IMR-90 (cell line): ENCODE measurements around the gene PRRX1. TPM values are rescaled to one million over a fixed set of nuclear protein-coding genes. Genes with fewer than 3 reads are reported as not detected.

Experiments
- ATAC-seq: fragments of 200-7000 bp; cut with Tn5 transposase; 2 replicates; pipeline ENCODE4 v1.9.1; 2020; ENCODE audit warnings: low read depth, mild to moderate bottlenecking, moderate library complexity
- BruUV-seq: library from RNA; stranded (reverse); fragments of 400-500 nt; replicated peaks from 2 replicates; lab custom pipeline; 2021; lab: Mats Ljungman, UMichigan
- CTCF ChIA-PET: fragments of 300-600 bp; formaldehyde crosslinking; extraction: SDS; loops from one replicate; lab custom pipeline; 2021; ENCODE audit warnings: antibody characterized with exemption; lab: Yijun Ruan, JAX
- POLR2A ChIA-PET: fragments of 300-600 bp; sonication (Branson Sonifier 250); formaldehyde crosslinking; loops from one replicate; lab custom pipeline; 2022; ENCODE audit warnings: antibody characterized with exemption; ENCODE audit not compliant: unreplicated experiment; lab: Charles Lee
- DNase-seq: peaks from one replicate; pipeline ENCODE4 v3.0.0; 2013
- H2AFZ ChIP-seq: replicated peaks from 2 replicates; pipeline ENCODE3; 2013; ENCODE audit warnings: low read length, mild to moderate bottlenecking; ENCODE audit not compliant: poor library complexity
- H2AK5ac ChIP-seq: 2 replicates; pipeline ENCODE4 v1.6.1; 2013; ENCODE audit warnings: low read depth, low read length, inconsistent platforms
- H2AK9ac ChIP-seq: replicated peaks from 2 replicates; pipeline ENCODE3; 2013; ENCODE audit warnings: mild to moderate bottlenecking, low read depth, low read length, moderate library complexity; ENCODE audit not compliant: poor library complexity
- H2BK120ac ChIP-seq: 2 replicates; pipeline ENCODE4 v1.6.1; 2013; ENCODE audit warnings: low read depth, low read length, inconsistent platforms
- H2BK15ac ChIP-seq: 3 replicates; pipeline ENCODE4 v1.6.1; 2013; ENCODE audit warnings: low read depth, low read length, inconsistent platforms
- H2BK20ac ChIP-seq: 2 replicates; pipeline ENCODE4 v1.6.1; 2013; ENCODE audit warnings: low read depth, mild to moderate bottlenecking, inconsistent platforms, low read length, moderate library complexity
- H2BK5ac ChIP-seq: 2 replicates; pipeline ENCODE4 v1.6.1; 2013; ENCODE audit warnings: mild to moderate bottlenecking, low read depth, low read length, inconsistent platforms; ENCODE audit not compliant: poor library complexity, severe bottlenecking
- H3K14ac ChIP-seq: replicated peaks from 2 replicates; pipeline ENCODE4 v1.6.1; 2013; ENCODE audit warnings: low read depth, low read length, inconsistent platforms
- H3K18ac ChIP-seq: 2 replicates; pipeline ENCODE4 v1.6.1; 2013; ENCODE audit warnings: low read depth, low read length, control low read depth
- H3K23ac ChIP-seq: 2 replicates; pipeline ENCODE4 v1.6.1; 2013; ENCODE audit warnings: low read depth, low read length, inconsistent platforms
- H3K27ac ChIP-seq: 2 replicates; pipeline ENCODE4 v1.5.1; 2013; ENCODE audit warnings: mild to moderate bottlenecking, control low read depth, low read length; ENCODE audit not compliant: insufficient read depth
- H3K27me3 ChIP-seq: 2 replicates; pipeline ENCODE4 v1.6.1; 2013; ENCODE audit warnings: low read length; ENCODE audit not compliant: control insufficient read depth, insufficient read depth
- H3K36me3 ChIP-seq: 2 replicates; pipeline ENCODE4 v1.6.1; 2013; ENCODE audit warnings: low read length, mixed read lengths; ENCODE audit not compliant: control insufficient read depth, insufficient read depth
- H3K4ac ChIP-seq: 2 replicates; pipeline ENCODE4 v1.6.1; 2013; ENCODE audit warnings: low read depth, low read length, inconsistent platforms
- H3K4me1 ChIP-seq: 2 replicates; pipeline ENCODE4 v1.6.1; 2013; ENCODE audit warnings: low read length, mixed read lengths; ENCODE audit not compliant: control insufficient read depth, insufficient read depth
- H3K4me2 ChIP-seq: 2 replicates; pipeline ENCODE4 v1.6.1; 2013; ENCODE audit warnings: low read depth, mild to moderate bottlenecking, control low read depth, low read length, moderate library complexity
- H3K4me3 ChIP-seq: 2 replicates; pipeline ENCODE4 v1.5.1; 2013; ENCODE audit warnings: low read depth, mild to moderate bottlenecking, control low read depth, low read length, moderate library complexity; ENCODE audit not compliant: insufficient read depth
- H3K56ac ChIP-seq: 2 replicates; pipeline ENCODE4 v1.6.1; 2013; ENCODE audit warnings: low read length, inconsistent platforms; ENCODE audit not compliant: insufficient read depth; ENCODE audit errors: extremely low read depth
- H3K79me1 ChIP-seq, 2 experiments: 2 replicates each; pipeline ENCODE4 v1.6.1; 2013; ENCODE audit warnings: low read length in 2 of 2, inconsistent platforms in 1 of 2, low read depth in 1 of 2
- H3K9ac ChIP-seq: 2 replicates; pipeline ENCODE4 v1.6.1; 2013; ENCODE audit warnings: low read depth, low read length, control low read depth
- H3K9me1 ChIP-seq: 2 replicates; pipeline ENCODE4 v1.6.1; 2013; ENCODE audit warnings: low read length, inconsistent platforms; ENCODE audit not compliant: insufficient read depth
- H3K9me3 ChIP-seq: 2 replicates; pipeline ENCODE4 v1.6.1; 2013; ENCODE audit warnings: low read length; ENCODE audit not compliant: control insufficient read depth, insufficient read depth
- H4K20me1 ChIP-seq: 2 replicates; pipeline ENCODE4 v1.6.1; 2013; ENCODE audit warnings: low read length, inconsistent platforms; ENCODE audit not compliant: insufficient read depth
- H4K5ac ChIP-seq: 2 replicates; pipeline ENCODE4 v1.6.1; 2013; ENCODE audit warnings: mild to moderate bottlenecking, low read depth, low read length, control low read depth
- H4K8ac ChIP-seq, 2 experiments: 2 replicates each; pipeline ENCODE4 v1.6.1; 2013; ENCODE audit warnings: low read depth in 2 of 2, low read length in 2 of 2, control low read depth in 1 of 2, inconsistent platforms in 1 of 2
- H4K91ac ChIP-seq: 2 replicates; pipeline ENCODE4 v1.6.1; 2013; ENCODE audit warnings: low read depth, low read length, inconsistent platforms; ENCODE audit not compliant: insufficient read depth
- BHLHE40 ChIP-seq: fragments of 150-350 bp; IDR thresholded peaks from 2 replicates; pipeline ENCODE4 v1.6.1; 2016; ENCODE audit warnings: mild to moderate bottlenecking, low read depth, low read length
- CEBPB ChIP-seq: IDR thresholded peaks from 2 replicates; pipeline ENCODE4 v1.6.1; 2012; ENCODE audit warnings: low read depth, low read length, improper control_type of control experiment
- CHD1 ChIP-seq: IDR thresholded peaks from 2 replicates; pipeline ENCODE4 v1.6.1; 2012; ENCODE audit warnings: low read depth, low read length, improper control_type of control experiment
- ELK1 ChIP-seq: fragments of 150-350 bp; IDR thresholded peaks from 2 replicates; pipeline ENCODE4 v1.6.1; 2016; ENCODE audit warnings: low read depth, mild to moderate bottlenecking, low read length, moderate library complexity, borderline replicate concordance
- FOS ChIP-seq: fragments of 150-350 bp; IDR thresholded peaks from 2 replicates; pipeline ENCODE4 v1.6.1; 2016; ENCODE audit warnings: low read depth, low read length
- MAFK ChIP-seq: IDR thresholded peaks from 2 replicates; pipeline ENCODE4 v1.6.1; 2012; ENCODE audit warnings: low read depth, low read length, improper control_type of control experiment
- MAZ ChIP-seq: IDR thresholded peaks from 2 replicates; pipeline ENCODE4 v1.6.1; 2012; ENCODE audit warnings: low read depth, mild to moderate bottlenecking, low read length, improper control_type of control experiment, moderate library complexity, borderline replicate concordance
- MXI1 ChIP-seq: IDR thresholded peaks from 2 replicates; pipeline ENCODE4 v1.6.1; 2012; ENCODE audit warnings: low read depth, mild to moderate bottlenecking, low read length, moderate library complexity, borderline replicate concordance
- NFE2L2 ChIP-seq: fragments of 150-350 bp; IDR thresholded peaks from 2 replicates; pipeline ENCODE4 v1.6.1; 2016; ENCODE audit warnings: low read depth, mild to moderate bottlenecking, low read length
- POLR2A ChIP-seq: IDR thresholded peaks from 2 replicates; pipeline ENCODE4 v1.6.1; 2012; ENCODE audit warnings: mild to moderate bottlenecking, low read depth, low read length
- RAD21 ChIP-seq: IDR thresholded peaks from 2 replicates; pipeline ENCODE4 v1.6.1; 2012; ENCODE audit warnings: low read length, improper control_type of control experiment
- RCOR1 ChIP-seq: IDR thresholded peaks from 2 replicates; pipeline ENCODE4 v1.6.1; 2012; ENCODE audit warnings: mild to moderate bottlenecking, low read length, improper control_type of control experiment; ENCODE audit not compliant: insufficient replicate concordance
- RFX5 ChIP-seq: IDR thresholded peaks from 2 replicates; pipeline ENCODE4 v1.8.0; 2012; ENCODE audit warnings: low read depth, mild to moderate bottlenecking, low read length, moderate library complexity
- SMC3 ChIP-seq: fragments of 150-350 bp; IDR thresholded peaks from 2 replicates; pipeline ENCODE4 v1.6.1; 2016; ENCODE audit warnings: low read depth, mild to moderate bottlenecking, antibody characterized with exemption, low read length, moderate library complexity
- WGBS, 2 experiments: methylation state at CpG; one replicate each; pipeline versions ENCODE4 v1.1.5 to v1.1.7; 2013; ENCODE audit warnings: missing lambda C conversion rate in 2 of 2; ENCODE audit not compliant: insufficient read length in 1 of 2; ENCODE audit errors: extremely low coverage in 2 of 2; 5-methylcytosine and 5-hydroxymethylcytosine counted together
- dilution Hi-C: fragments of 300-500 bp; cut with HindIII; formaldehyde crosslinking; loops from one replicate; pipeline ENCODE4 v1.14.3; 2018; ENCODE audit warnings: low sequenced_read_pairs; ENCODE audit not compliant: unreplicated experiment
- in situ Hi-C: fragments of 300-500 bp; cut with MboI; formaldehyde crosslinking; loops from 3 replicates; pipeline ENCODE4 v1.14.3; 2019; ENCODE audit warnings: low sequenced_read_pairs, inconsistent platforms, mixed read lengths
- intact Hi-C: fragments of 100-400 bp; cut with micrococcal nuclease; formaldehyde crosslinking; loops from 2 replicates; pipeline ENCODE4 v1.10.0; 2022
- polyA plus RNA-seq, 3 experiments: library from polyadenylated mRNA; depleted of rRNA; stranded (reverse); fragments of >200 nt; gene quantifications; 2 replicates each; pipeline ENCODE4 v1.2.3, GENCODE V29; 2012; ENCODE audit warnings: low replicate concordance in 1 of 3
- total RNA-seq: library from RNA; depleted of rRNA; stranded (reverse); fragments of >200 nt; gene quantifications from 2 replicates; pipeline ENCODE4 v1.2.3, GENCODE V29; 2012
- TF ChIP-seq, protein P1 (sequence below): fragments of 150-350 bp; IDR thresholded peaks from 2 replicates; pipeline ENCODE4 v1.6.1; 2017; ENCODE audit warnings: mild to moderate bottlenecking, antibody characterized with exemption, low read length, low read depth
- TF ChIP-seq, protein P2 (sequence below): conservative IDR thresholded peaks from 2 replicates; pipeline ENCODE4 v1.5.1; 2012; ENCODE audit warnings: mild to moderate bottlenecking, low read depth, low read length, improper control_type of control experiment

PRRX1 gene
- total and polyA plus RNA-seq, 2 of the 4 experiments (the other 2 are of a cell fraction): 50.0 to 65.4 TPM

DNA sequence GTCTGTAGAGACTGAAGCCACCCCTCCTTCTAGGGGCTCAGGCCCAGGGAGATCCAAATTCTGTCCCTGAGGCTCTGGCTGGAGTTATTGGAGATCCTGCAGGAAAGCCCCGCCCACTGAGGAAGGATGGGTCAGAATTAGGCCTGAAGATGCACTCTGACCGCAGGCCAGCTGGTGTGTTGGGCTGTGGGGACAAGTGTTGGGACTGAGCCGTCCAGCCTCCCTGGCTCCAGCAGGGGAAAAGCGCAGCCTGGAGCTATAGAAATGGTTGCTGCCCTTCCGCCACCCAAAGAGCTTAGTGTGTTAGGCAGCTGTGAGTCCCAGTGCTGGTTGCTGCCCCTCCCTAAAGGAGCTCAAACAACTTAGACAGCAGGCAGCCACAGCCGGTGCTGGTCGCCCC, 33.0 kb upstream of the PRRX1 start:
- H4K91ac ChIP-seq: no peak overlapping the region
- no peak overlapping the region for H2BK15ac ChIP-seq
- H2BK20ac ChIP-seq: no peak overlapping the region
- no peak overlapping the region for H2BK120ac ChIP-seq
- H3K4me1 ChIP-seq: peaks cover 6% of the 10 kb centered on the region
- DNase-seq (no peak), ATAC-seq (no peak)
- CTCF ChIA-PET: no interaction called here
- dilution Hi-C loops: no loop called here
- no peak overlapping the region for H3K4me2 ChIP-seq
- no peak overlapping the region for H3K4me3 ChIP-seq
- intact Hi-C loops: no loop called here
- no peak overlapping the region for H3K18ac ChIP-seq
- no peak overlapping the region for H2AK5ac ChIP-seq
- no peak overlapping the region for H3K56ac ChIP-seq
- in situ Hi-C loops: no loop called here
- H2AK9ac ChIP-seq: no peak overlapping the region
- no peak overlapping the region for H4K8ac ChIP-seq
- H3K27ac ChIP-seq: no peak overlapping the region
- no peaks in the 10 kb centered on the region for H3K36me3 ChIP-seq
- no peak overlapping the region for H3K23ac ChIP-seq
- H3K79me1 ChIP-seq: no peaks in the 10 kb centered on the region
- H3K14ac ChIP-seq: no peak overlapping the region
- H2BK5ac ChIP-seq: no peak overlapping the region
- H2AFZ ChIP-seq: no peak overlapping the region
- 92% methylated on average over 2 of the region's 7 CpGs; no CpG with 5 or more reads in 1 of the 2 experiments for WGBS, 2 experiments
- H3K9ac ChIP-seq: no peak overlapping the region
- H3K4ac ChIP-seq: no peak overlapping the region
- no peaks in the 10 kb centered on the region for H4K20me1 ChIP-seq
- POLR2A ChIA-PET: no interaction called here
- no peak overlapping the region for H4K5ac ChIP-seq
- H3K9me1 ChIP-seq: no peaks in the 10 kb centered on the region
- BruUV-seq: no TSS peak
- H3K9me3 ChIP-seq: no peaks in the 10 kb centered on the region
- TF ChIP-seq MAFK (no peak), MAZ (no peak), CEBPB (no peak), ELK1 (no peak), RCOR1 (no peak), CHD1 (no peak), SMC3 (no peak), RAD21 (no peak), RFX5 (no peak), FOS (no peak), BHLHE40 (no peak), MXI1 (no peak), POLR2A (no peak), NFE2L2 (no peak)
- TF ChIP-seq, protein P1, sequence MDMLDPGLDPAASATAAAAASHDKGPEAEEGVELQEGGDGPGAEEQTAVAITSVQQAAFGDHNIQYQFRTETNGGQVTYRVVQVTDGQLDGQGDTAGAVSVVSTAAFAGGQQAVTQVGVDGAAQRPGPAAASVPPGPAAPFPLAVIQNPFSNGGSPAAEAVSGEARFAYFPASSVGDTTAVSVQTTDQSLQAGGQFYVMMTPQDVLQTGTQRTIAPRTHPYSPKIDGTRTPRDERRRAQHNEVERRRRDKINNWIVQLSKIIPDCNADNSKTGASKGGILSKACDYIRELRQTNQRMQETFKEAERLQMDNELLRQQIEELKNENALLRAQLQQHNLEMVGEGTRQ: no peak
- TF ChIP-seq, protein P2, sequence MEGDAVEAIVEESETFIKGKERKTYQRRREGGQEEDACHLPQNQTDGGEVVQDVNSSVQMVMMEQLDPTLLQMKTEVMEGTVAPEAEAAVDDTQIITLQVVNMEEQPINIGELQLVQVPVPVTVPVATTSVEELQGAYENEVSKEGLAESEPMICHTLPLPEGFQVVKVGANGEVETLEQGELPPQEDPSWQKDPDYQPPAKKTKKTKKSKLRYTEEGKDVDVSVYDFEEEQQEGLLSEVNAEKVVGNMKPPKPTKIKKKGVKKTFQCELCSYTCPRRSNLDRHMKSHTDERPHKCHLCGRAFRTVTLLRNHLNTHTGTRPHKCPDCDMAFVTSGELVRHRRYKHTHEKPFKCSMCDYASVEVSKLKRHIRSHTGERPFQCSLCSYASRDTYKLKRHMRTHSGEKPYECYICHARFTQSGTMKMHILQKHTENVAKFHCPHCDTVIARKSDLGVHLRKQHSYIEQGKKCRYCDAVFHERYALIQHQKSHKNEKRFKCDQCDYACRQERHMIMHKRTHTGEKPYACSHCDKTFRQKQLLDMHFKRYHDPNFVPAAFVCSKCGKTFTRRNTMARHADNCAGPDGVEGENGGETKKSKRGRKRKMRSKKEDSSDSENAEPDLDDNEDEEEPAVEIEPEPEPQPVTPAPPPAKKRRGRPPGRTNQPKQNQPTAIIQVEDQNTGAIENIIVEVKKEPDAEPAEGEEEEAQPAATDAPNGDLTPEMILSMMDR: no peak
- no peaks in the 10 kb centered on the region for H3K27me3 ChIP-seq
